PC-3 (cell line): ENCODE data around the gene DOCK10. TPM values are rescaled to one million over a fixed set of nuclear protein-coding genes. Genes with fewer than 3 reads are reported as not detected.
A peak's percentile ranks its signal among the peaks of the same experiment; 100 is the strongest.

Source experiments
- ATAC-seq: fragments of 200-7000 bp; cut with Tn5 transposase; 2 replicates; pipeline ENCODE4 v1.9.1; 2020; ENCODE audit warnings: mild to moderate bottlenecking, moderate library complexity
- BruUV-seq: library from RNA; stranded (reverse); fragments of 400-500 nt; replicated peaks from 2 replicates; lab custom pipeline; 2021; lab: Mats Ljungman, UMichigan
- CTCF ChIA-PET: fragments of 300-600 bp; sonication (Branson Sonifier 250); formaldehyde crosslinking; loops from one replicate; lab custom pipeline; 2022; ENCODE audit warnings: antibody characterized with exemption; lab: Charles Lee
- POLR2A ChIA-PET: fragments of 300-600 bp; sonication (Branson Sonifier 250); formaldehyde crosslinking; loops from one replicate; lab custom pipeline; 2022; ENCODE audit warnings: antibody characterized with exemption; ENCODE audit not compliant: unreplicated experiment; lab: Charles Lee
- DNase-seq: peaks from one replicate; pipeline ENCODE4 v3.0.0-alpha.2; 2015
- H2AFZ ChIP-seq: fragments of 300-600 bp; sonication (generic); 2 replicates; pipeline ENCODE4 v1.6.0; 2016; ENCODE audit warnings: antibody characterized with exemption, low read length
- H3F3A ChIP-seq: fragments of 300-600 bp; sonication (generic); one replicate; pipeline ENCODE4 v1.6.0; 2017; ENCODE audit warnings: antibody characterized with exemption, low read length, control low read depth, mild to moderate bottlenecking; ENCODE audit not compliant: unreplicated experiment
- H3K27ac ChIP-seq: fragments of 300-600 bp; sonication (generic); 2 replicates; pipeline ENCODE4 v1.5.1; 2016; ENCODE audit warnings: mild to moderate bottlenecking, low read length
- H3K27me3 ChIP-seq: fragments of 300-600 bp; sonication (generic); 2 replicates; pipeline ENCODE4 v1.6.1; 2016; ENCODE audit warnings: low read length, mixed read lengths
- H3K36me3 ChIP-seq: fragments of 300-600 bp; sonication (generic); 2 replicates; pipeline ENCODE4 v1.6.1; 2016; ENCODE audit warnings: low read depth, mixed run types, low read length, mixed read lengths
- H3K4me1 ChIP-seq: fragments of 300-600 bp; sonication (generic); 2 replicates; pipeline ENCODE4 v1.5.1; 2016; ENCODE audit warnings: low read length; ENCODE audit not compliant: insufficient read depth
- H3K4me2 ChIP-seq: fragments of 300-600 bp; sonication (generic); 2 replicates; pipeline ENCODE4 v1.6.0; 2016; ENCODE audit warnings: low read length
- H3K4me3 ChIP-seq: fragments of 300-600 bp; sonication (generic); 2 replicates; pipeline ENCODE4 v1.5.1; 2016; ENCODE audit warnings: mild to moderate bottlenecking, low read length, mixed read lengths
- H3K79me2 ChIP-seq: fragments of 300-600 bp; sonication (generic); 2 replicates; pipeline ENCODE4 v1.6.1; 2017; ENCODE audit warnings: low read length, mixed read lengths
- H3K9ac ChIP-seq: fragments of 300-600 bp; sonication (generic); 2 replicates; pipeline ENCODE4 v1.6.0; 2016; ENCODE audit warnings: mild to moderate bottlenecking, low read length
- H3K9me2 ChIP-seq: fragments of 300-600 bp; sonication (generic); replicated peaks from 2 replicates; pipeline ENCODE4 v1.6.1; 2016; ENCODE audit warnings: mixed run types, low read length, mixed read lengths
- H3K9me3 ChIP-seq: fragments of 300-600 bp; sonication (generic); 2 replicates; pipeline ENCODE4 v1.6.1; 2016; ENCODE audit warnings: low read length, mixed read lengths
- H4K20me1 ChIP-seq: fragments of 300-600 bp; sonication (generic); 2 replicates; pipeline ENCODE4 v1.6.1; 2016; ENCODE audit warnings: low read length, mixed read lengths
- EZH2 ChIP-seq: fragments of 300-600 bp; sonication (generic); IDR thresholded peaks from one replicate; pipeline ENCODE4 v1.6.1; 2017; ENCODE audit warnings: antibody characterized with exemption, mild to moderate bottlenecking, low read length; ENCODE audit not compliant: unreplicated experiment
- EZH2phosphoT487 ChIP-seq: fragments of 300-600 bp; sonication (generic); IDR thresholded peaks from 2 replicates; pipeline ENCODE4 v1.6.1; 2018; ENCODE audit warnings: mild to moderate bottlenecking, antibody characterized with exemption, low read length, borderline replicate concordance
- intact Hi-C: fragments of 100-400 bp; cut with micrococcal nuclease; formaldehyde crosslinking; loops from 2 replicates; pipeline ENCODE4 v1.9.0; 2023
- total RNA-seq: library from RNA; depleted of rRNA; stranded (reverse); fragments of >200 nt; gene quantifications from 2 replicates; pipeline ENCODE4 v1.2.3, GENCODE V29; 2014
- TF ChIP-seq, protein P1 (sequence below): fragments of 300-600 bp; sonication (generic); conservative IDR thresholded peaks from 2 replicates; pipeline ENCODE4 v1.5.1; 2017; ENCODE audit warnings: antibody characterized with exemption, low read depth, mild to moderate bottlenecking, low read length

The DOCK10 gene
- total RNA-seq, 1 experiment from 2014 or later = 23.1 TPM

- POLR2A ChIA-PET = no interaction called here
- ATAC-seq = no peak
Measured at GRCh38 chr2:224881846-224882245, 160.4 kb downstream of the DOCK10 start.

DNA sequence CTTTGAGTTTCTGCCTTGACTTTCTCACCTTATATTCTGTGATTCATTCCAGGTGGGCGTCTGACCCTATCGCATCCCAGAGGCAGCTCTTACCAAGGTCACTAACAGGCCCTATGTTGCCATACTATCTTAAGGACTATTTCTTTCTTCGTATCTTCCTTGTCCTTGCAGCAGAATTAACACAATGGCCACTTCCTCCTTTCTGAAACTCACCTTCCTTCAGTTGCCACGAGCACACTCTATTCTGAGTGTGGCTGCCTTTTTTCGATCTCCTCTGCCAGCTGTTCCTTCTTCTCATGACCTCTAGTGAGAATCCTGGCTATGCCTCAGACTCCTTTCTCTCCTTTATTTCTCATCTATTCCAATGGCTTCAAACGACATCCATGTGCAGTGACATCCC is 165.7 kb downstream of the DOCK10 start:
- H3K79me2 ChIP-seq = no peaks in the 10 kb centered on the region
- no peaks in the 10 kb centered on the region for H3K9me2 ChIP-seq
- H3F3A ChIP-seq = no peaks in the 10 kb centered on the region
- no TSS peak for BruUV-seq
- no peak overlapping the region for H3K4me3 ChIP-seq
- no peak overlapping the region for H3K27ac ChIP-seq
- peaks cover 10% of the 10 kb centered on the region for H3K36me3 ChIP-seq
- ChIA-PET CTCF (no interaction called here), POLR2A (no interaction called here)
- DNase-seq (no peak), ATAC-seq (no peak)
- no peak overlapping the region for H3K4me2 ChIP-seq
- TF ChIP-seq, protein P1, sequence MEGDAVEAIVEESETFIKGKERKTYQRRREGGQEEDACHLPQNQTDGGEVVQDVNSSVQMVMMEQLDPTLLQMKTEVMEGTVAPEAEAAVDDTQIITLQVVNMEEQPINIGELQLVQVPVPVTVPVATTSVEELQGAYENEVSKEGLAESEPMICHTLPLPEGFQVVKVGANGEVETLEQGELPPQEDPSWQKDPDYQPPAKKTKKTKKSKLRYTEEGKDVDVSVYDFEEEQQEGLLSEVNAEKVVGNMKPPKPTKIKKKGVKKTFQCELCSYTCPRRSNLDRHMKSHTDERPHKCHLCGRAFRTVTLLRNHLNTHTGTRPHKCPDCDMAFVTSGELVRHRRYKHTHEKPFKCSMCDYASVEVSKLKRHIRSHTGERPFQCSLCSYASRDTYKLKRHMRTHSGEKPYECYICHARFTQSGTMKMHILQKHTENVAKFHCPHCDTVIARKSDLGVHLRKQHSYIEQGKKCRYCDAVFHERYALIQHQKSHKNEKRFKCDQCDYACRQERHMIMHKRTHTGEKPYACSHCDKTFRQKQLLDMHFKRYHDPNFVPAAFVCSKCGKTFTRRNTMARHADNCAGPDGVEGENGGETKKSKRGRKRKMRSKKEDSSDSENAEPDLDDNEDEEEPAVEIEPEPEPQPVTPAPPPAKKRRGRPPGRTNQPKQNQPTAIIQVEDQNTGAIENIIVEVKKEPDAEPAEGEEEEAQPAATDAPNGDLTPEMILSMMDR = no peak
- TF ChIP-seq EZH2 = no peak
- no peak for TF ChIP-seq EZH2phosphoT487
- no peak overlapping the region for H2AFZ ChIP-seq
- H3K4me1 ChIP-seq = peaks cover 4% of the 10 kb centered on the region
- H4K20me1 ChIP-seq = no peaks in the 10 kb centered on the region
- intact Hi-C loops = no loop called here
- H3K27me3 ChIP-seq = no peaks in the 10 kb centered on the region
- no peak overlapping the region for H3K9ac ChIP-seq
- no peaks in the 10 kb centered on the region for H3K9me3 ChIP-seq

More at GRCh38 chr2:224881846-224882245, 160.4 kb downstream of the DOCK10 start:
- Histone ChIP-seq H2AFZ (no peak overlapping the region), H3K9me2 (no peaks in the 10 kb centered on the region), H3K79me2 (no peaks in the 10 kb centered on the region), H3F3A (no peaks in the 10 kb centered on the region), H3K9ac (no peak overlapping the region), H3K27ac (peak overlapping the region; percentile 72), H3K9me3 (no peaks in the 10 kb centered on the region), H3K27me3 (no peaks in the 10 kb centered on the region), H3K4me2 (peak overlapping the region; percentile 47), H3K4me3 (no peak overlapping the region), H3K4me1 (peaks cover 49% of the 10 kb centered on the region), H3K36me3 (no peaks in the 10 kb centered on the region; the same call in 1 of the 2 replicates), H4K20me1 (no peaks in the 10 kb centered on the region)
- intact Hi-C loops = loop anchor here (2.0 to 5.0 kb wide), 2 partner anchors 47 to 65 kb away; no protein-coding TSS in a partner anchor
- BruUV-seq = no TSS peak
- CTCF ChIA-PET = no interaction called here
- TF ChIP-seq, protein P1 = no peak
- TF ChIP-seq EZH2phosphoT487 (no peak), EZH2 (no peak)
- no peak for DNase-seq

- Histone ChIP-seq H3K9me2 (no peaks in the 10 kb centered on the region), H3K4me3 (no peak overlapping the region), H3K9ac (no peak overlapping the region), H3K27me3 (no peaks in the 10 kb centered on the region), H3K36me3 (peaks cover 14% of the 10 kb centered on the region), H4K20me1 (no peaks in the 10 kb centered on the region), H3K4me2 (no peak overlapping the region), H3K9me3 (no peaks in the 10 kb centered on the region), H3K27ac (no peak overlapping the region), H3K4me1 (no peaks in the 10 kb centered on the region), H2AFZ (no peak overlapping the region), H3K79me2 (no peaks in the 10 kb centered on the region), H3F3A (no peaks in the 10 kb centered on the region)
- ChIA-PET POLR2A (interaction anchor here (0.7 kb wide), 1 partner anchor 786 kb away, joined by 3 read pairs; no protein-coding TSS in a partner anchor), CTCF (no interaction called here)
- DNase-seq = no peak
- intact Hi-C loops = no loop called here
- TF ChIP-seq EZH2 (no peak), EZH2phosphoT487 (no peak)
- TF ChIP-seq, protein P1 = no peak
- no TSS peak for BruUV-seq
- ATAC-seq = no peak
Measured at GRCh38 chr2:224875841-224876240, 166.4 kb downstream of the DOCK10 start.
